Raji (cell line): ENCODE results near the gene DOCK3.

Source experiments
- POLR2A ChIP-seq: IDR thresholded peaks from 2 replicates; pipeline ENCODE4 v1.6.1; 2011; ENCODE audit warnings: low read depth, low read length, control low read depth; ENCODE audit not compliant: insufficient read depth

The DOCK3 gene

DNA sequence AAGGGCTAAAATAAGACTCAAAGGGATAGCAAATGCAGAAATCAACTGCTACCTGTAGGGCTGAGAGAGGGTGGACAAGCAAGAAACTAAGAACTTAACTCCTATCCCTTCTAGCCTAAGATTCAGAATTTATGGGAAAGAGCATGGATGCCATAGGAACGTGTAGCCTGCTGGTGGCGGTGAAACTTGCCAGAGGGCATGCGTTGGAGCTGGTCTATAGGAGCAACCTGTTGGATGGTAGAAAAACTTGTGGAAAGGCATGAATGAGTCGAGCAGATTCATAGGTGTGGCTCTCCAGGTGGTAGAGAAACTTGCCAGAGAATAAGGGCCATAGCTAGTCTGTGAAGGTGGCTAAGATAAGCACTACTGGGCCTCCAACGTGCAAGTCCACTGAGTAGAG lies 137.2 kb downstream of the DOCK3 start:
- TF ChIP-seq POLR2A: no peak

- TF ChIP-seq POLR2A: no peak
These were observed 141.1 kb downstream of the DOCK3 start for GRCh38 chr3:50815844-50816243.

- TF ChIP-seq POLR2A: no peak
These were observed 142.2 kb downstream of the DOCK3 start for GRCh38 chr3:50816894-50817293.

GRCh38 chr3:50817756-50818529 lies 143.2 kb downstream of the DOCK3 start:
- TF ChIP-seq POLR2A: no peak

GRCh38 chr3:50819882-50820281 lies 145.2 kb downstream of the DOCK3 start:
- no peak for TF ChIP-seq POLR2A

DNA sequence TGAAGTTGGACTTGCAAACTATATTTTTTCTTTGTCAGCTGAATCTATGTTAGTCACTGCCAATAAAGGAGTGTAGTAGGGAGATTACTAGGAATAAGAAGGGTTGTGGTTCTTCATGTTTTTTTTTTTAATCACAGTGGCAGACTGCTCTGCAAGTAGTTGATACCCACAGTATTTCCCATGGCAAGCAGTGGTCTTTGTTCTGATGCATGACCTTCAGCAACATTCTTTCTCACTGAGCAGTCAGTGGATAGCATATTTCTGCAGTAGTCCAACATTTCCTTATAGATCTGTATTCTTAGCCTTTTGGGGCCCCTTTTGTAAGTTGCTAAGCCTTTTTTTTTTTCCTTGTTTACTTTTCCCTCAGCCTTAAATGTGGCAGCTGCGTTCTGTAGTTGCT lies 151.1 kb downstream of the DOCK3 start:
- TF ChIP-seq POLR2A: no peak

- TF ChIP-seq POLR2A: no peak
These were observed 155.7 kb downstream of the DOCK3 start for GRCh38 chr3:50830451-50830850.

GRCh38 chr3:50840983-50841489 lies 166.3 kb downstream of the DOCK3 start:
- no peak for TF ChIP-seq POLR2A

- no peak for TF ChIP-seq POLR2A
These were observed 173.6 kb downstream of the DOCK3 start for GRCh38 chr3:50848308-50848707.

DNA sequence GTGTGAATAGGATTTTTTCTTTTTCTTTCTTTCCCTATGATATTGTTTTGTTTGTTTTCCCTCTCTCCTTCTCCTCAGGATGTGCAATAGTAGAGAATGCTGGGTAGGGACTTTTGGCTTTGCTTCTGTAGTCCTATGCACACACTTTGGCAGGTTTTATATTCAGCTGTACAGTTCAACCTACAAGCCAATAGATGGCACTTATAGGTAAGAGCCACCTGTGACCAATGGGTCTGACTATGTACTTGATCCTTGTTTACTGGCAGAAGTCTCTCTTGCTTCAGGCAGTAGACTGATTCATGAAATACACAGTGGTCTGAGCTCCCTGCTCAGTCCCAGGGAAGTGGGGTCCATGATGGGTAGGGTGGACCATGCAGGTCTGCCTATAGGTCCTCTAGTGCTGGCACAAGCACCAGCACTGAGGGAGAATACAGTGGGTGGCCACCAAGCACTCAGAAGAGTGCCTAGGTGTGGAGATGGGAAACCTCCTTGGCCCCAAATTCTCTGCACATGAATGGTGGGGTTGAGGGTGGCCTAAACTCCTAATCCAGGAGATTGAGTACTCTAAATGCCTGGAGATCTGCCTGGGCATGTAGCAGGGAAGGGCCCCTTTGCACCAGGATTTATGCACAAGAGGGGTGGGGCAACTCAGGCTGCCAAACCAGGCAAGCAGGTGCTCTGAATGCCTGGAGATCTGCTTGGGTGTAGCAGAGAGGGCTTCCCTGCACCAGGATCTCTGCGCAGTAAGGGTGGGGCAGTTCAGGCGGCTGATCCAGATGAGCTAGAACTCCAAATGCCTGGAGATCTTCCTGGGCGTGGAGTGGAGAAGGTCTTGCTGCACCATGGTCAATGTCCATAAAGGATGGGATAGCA lies 176.1 kb downstream of the DOCK3 start:
- TF ChIP-seq POLR2A: no peak

GRCh38 chr3:50853936-50854335 lies 179.2 kb downstream of the DOCK3 start:
- no peak for TF ChIP-seq POLR2A

- no peak for TF ChIP-seq POLR2A
These were observed 187.5 kb downstream of the DOCK3 start for GRCh38 chr3:50862221-50862620.

DNA sequence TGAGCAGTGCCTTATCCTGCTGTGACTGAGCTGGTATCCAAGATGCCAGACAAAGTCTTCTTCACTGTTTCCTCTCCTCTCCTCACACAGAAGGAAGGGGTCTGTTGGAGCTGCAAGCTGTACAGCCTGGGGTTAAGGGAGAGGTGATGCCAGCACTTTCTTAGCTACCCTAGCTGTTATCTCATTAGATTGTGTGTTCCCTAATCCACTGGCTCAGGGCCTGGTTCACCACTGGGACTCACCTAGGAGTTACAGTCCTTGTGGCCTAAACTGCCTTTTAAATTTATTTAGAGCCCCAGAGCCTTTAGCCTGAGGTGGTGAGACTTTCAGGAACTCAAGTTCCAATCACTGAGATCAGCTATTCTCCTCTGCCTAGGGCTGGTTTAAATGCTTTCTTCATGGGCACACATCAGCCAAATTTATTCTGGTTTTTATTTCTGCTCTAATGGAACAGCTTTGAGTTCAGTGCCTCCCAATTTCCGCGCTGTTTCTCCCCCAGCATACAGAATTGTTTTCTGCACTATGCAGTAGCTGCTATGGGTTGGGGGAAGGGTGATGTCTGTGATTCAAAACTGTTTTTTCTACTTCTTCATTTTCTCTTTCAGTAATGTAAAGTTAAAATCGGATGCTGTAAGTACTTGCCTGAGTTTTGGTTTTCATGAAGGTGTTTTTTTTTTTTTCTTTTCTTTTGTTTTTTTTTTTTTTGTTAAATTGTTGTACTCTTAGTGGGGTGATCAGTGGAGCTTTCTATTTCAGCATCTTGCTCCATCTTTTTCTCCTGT lies 198.8 kb downstream of the DOCK3 start:
- no peak for TF ChIP-seq POLR2A

- no peak for TF ChIP-seq POLR2A
These were observed 202.2 kb downstream of the DOCK3 start for GRCh38 chr3:50876947-50877346.

DNA sequence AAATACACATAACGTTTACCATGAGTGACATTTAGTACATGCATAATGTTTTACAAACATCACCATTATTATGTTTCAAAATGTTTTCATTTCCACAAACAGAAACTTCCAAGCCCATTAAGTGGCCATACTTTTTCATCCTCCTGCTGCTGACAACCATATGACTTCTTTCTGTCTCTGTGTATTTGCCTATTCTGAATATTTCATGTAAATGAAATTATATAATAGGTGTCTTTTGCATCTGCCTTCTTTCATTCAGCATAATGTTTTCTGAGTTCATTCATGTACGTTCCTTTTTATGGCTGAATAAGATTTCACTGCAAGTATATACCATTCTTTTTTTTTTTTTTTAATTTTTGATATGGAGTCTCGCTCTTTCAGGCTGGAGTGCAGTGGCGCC lies 209.0 kb downstream of the DOCK3 start:
- no peak for TF ChIP-seq POLR2A
